ENCODE results near the gene WAS. TPM values are rescaled to one million over a fixed set of nuclear protein-coding genes. Genes with fewer than 3 reads are reported as not detected.
"Not testable (repeated sequence)": the region's sequence is repeated elsewhere in the genome, so short reads cannot be mapped to it uniquely, and the experiment has no call there.

WAS gene
- polyA plus RNA-seq, 3 donors, result 3.0 to 5.5 (median 3.9) TPM

GRCh38 chrX:48680925-48681324, 2.7 kb upstream of the WAS start:
- not testable (repeated sequence) for DNase-seq (ENCODE audit: extremely low read depth in 1 of 11, low read depth in 9 of 11, low spot score in 4 of 11)

GRCh38 chrX:48681539-48682183, 1.9 kb upstream of the WAS start:
- DNase-seq (ENCODE audit: extremely low read depth in 1 of 11, low read depth in 9 of 11, low spot score in 4 of 11), result no peak

- DNase-seq (ENCODE audit: extremely low read depth in 1 of 11, low read depth in 9 of 11, low spot score in 4 of 11), result not testable (repeated sequence)
Observed at GRCh38 chrX:48682795-48683194, 804 bp upstream of the WAS start.

- no peak for DNase-seq (ENCODE audit: extremely low read depth in 1 of 11, low read depth in 9 of 11, low spot score in 4 of 11)
Observed at GRCh38 chrX:48684134-48684533, 535 bp downstream of the WAS start.

GRCh38 chrX:48685416-48685815, 1.8 kb downstream of the WAS start:
- DNase-seq (ENCODE audit: extremely low read depth in 1 of 11, low read depth in 9 of 11, low spot score in 4 of 11), result no peak

- DNase-seq (ENCODE audit: extremely low read depth in 1 of 11, low read depth in 9 of 11, low spot score in 4 of 11), result no peak
Observed at GRCh38 chrX:48688531-48689150, 5.0 kb downstream of the WAS start.

- DNase-seq (ENCODE audit: extremely low read depth in 1 of 11, low read depth in 9 of 11, low spot score in 4 of 11), result no peak
Observed at GRCh38 chrX:48689208-48689920, 5.8 kb downstream of the WAS start.

- DNase-seq (ENCODE audit: extremely low read depth in 1 of 11, low read depth in 9 of 11, low spot score in 4 of 11), result not testable (repeated sequence)
Observed at GRCh38 chrX:48691746-48692145, 8.1 kb downstream of the WAS start.

- DNase-seq (ENCODE audit: extremely low read depth in 1 of 11, low read depth in 9 of 11, low spot score in 4 of 11), result no peak
Observed at GRCh38 chrX:48694776-48695533, 11.4 kb downstream of the WAS start.

- no peak for DNase-seq (ENCODE audit: extremely low read depth in 1 of 11, low read depth in 9 of 11, low spot score in 4 of 11)
Observed at GRCh38 chrX:48695534-48695896, 11.9 kb downstream of the WAS start.

- DNase-seq (ENCODE audit: extremely low read depth in 1 of 11, low read depth in 9 of 11, low spot score in 4 of 11), result no peak
Observed at GRCh38 chrX:48695925-48696300, 12.3 kb downstream of the WAS start.

GRCh38 chrX:48696301-48696908, 12.8 kb downstream of the WAS start, which contains the start of gene SUV39H1:
SUV39H1 (plus strand) TSS chrX:48696734; CDS start chrX:48696785, 51 bp downstream.
- peak in 10 of 11 donors; percentile 61 to 84 (median 80) for DNase-seq (ENCODE audit: extremely low read depth in 1 of 11, low read depth in 9 of 11, low spot score in 4 of 11)

GRCh38 chrX:48696909-48697727, 13.5 kb downstream of the WAS start:
- DNase-seq (ENCODE audit: extremely low read depth in 1 of 11, low read depth in 9 of 11, low spot score in 4 of 11), result no peak

GRCh38 chrX:48698306-48698705, 14.7 kb downstream of the WAS start:
- DNase-seq (ENCODE audit: extremely low read depth in 1 of 11, low read depth in 9 of 11, low spot score in 4 of 11), result no peak

GRCh38 chrX:48700246-48700645, 16.6 kb downstream of the WAS start:
- no peak for DNase-seq (ENCODE audit: extremely low read depth in 1 of 11, low read depth in 9 of 11, low spot score in 4 of 11)

- no peak for DNase-seq (ENCODE audit: extremely low read depth in 1 of 11, low read depth in 9 of 11, low spot score in 4 of 11)
Observed at GRCh38 chrX:48700951-48701653, 17.5 kb downstream of the WAS start.

- DNase-seq (ENCODE audit: extremely low read depth in 1 of 11, low read depth in 9 of 11, low spot score in 4 of 11), result no peak
Observed at GRCh38 chrX:48702032-48702431, 18.4 kb downstream of the WAS start.

- DNase-seq (ENCODE audit: extremely low read depth in 1 of 11, low read depth in 9 of 11, low spot score in 4 of 11), result no peak
Observed at GRCh38 chrX:48702716-48703115, 19.1 kb downstream of the WAS start.

Data from renal cortex interstitium (tissue), 11 donors.